Measurements from ENCODE around the gene ACD.

ACD gene

DNA sequence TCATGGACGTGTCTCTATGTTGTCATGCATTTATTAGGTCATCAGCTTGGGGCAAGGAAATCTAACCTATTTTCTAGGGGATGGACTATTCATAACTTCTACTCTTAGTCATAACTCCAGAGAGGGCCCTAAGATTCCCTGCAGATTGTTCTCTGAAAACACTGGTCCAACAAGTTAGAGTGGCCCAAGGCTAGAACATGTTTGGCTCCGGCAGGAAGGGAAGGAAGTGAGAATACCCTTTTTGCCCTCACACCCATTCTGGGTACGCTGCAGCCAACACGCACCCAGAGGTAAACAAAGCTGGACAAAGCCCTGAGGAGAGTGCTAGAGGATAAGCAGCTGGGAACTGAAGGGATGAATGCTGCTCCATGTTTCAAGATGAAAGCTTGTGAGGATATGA, 16.5 kb upstream of the ACD start:
- DNase-seq (ENCODE audit: low read depth, low spot score) = no peak
- no CpG with 5 or more reads among the region's 4 CpGs for WGBS (ENCODE audit: insufficient coverage, insufficient read length)
- Histone ChIP-seq H3K4me1 (ENCODE audit: control insufficient read depth, insufficient read depth, low read length) (no peaks in the 10 kb centered on the region), H3K9me3 (ENCODE audit: control insufficient read depth, insufficient read depth, low read length) (no peaks in the 10 kb centered on the region), H3K36me3 (ENCODE audit: control insufficient read depth, insufficient read depth, low read length) (no peaks in the 10 kb centered on the region), H3K27me3 (ENCODE audit: control insufficient read depth, insufficient read depth, low read length) (no peaks in the 10 kb centered on the region), H3K27ac (ENCODE audit: low read length) (no peak overlapping the region), H3K4me3 (ENCODE audit: low read length) (no peak overlapping the region)

DNA sequence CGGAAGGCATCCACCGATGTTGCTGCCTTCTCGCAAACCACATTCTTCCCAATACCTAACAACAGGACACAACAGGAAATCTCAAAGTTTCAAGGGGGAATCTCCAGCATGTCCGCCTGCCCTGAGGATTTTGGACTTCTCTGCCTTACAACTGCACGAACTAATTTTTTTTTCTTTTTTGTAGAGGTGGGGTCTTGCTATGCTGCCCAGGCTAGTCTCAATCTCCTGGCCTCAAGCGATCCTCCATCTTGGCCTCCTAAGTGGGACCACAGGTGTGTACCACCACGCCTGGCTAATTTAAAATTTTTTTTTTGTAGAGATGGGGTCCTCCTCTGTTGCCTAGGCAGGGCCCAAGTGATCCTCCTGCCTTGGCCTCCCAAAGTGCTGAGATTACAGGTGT, 15.9 kb upstream of the ACD start:
- H3K27me3 ChIP-seq (ENCODE audit: control insufficient read depth, insufficient read depth, low read length) = no peaks in the 10 kb centered on the region
- H3K36me3 ChIP-seq (ENCODE audit: control insufficient read depth, insufficient read depth, low read length) = no peaks in the 10 kb centered on the region
- no peak for DNase-seq (ENCODE audit: low read depth, low spot score)
- H3K4me3 ChIP-seq (ENCODE audit: low read length) = no peak overlapping the region
- WGBS (ENCODE audit: insufficient coverage, insufficient read length) = no CpG with 5 or more reads among the region's 7 CpGs
- H3K27ac ChIP-seq (ENCODE audit: low read length) = no peak overlapping the region
- H3K9me3 ChIP-seq (ENCODE audit: control insufficient read depth, insufficient read depth, low read length) = no peaks in the 10 kb centered on the region
- no peaks in the 10 kb centered on the region for H3K4me1 ChIP-seq (ENCODE audit: control insufficient read depth, insufficient read depth, low read length)

DNA sequence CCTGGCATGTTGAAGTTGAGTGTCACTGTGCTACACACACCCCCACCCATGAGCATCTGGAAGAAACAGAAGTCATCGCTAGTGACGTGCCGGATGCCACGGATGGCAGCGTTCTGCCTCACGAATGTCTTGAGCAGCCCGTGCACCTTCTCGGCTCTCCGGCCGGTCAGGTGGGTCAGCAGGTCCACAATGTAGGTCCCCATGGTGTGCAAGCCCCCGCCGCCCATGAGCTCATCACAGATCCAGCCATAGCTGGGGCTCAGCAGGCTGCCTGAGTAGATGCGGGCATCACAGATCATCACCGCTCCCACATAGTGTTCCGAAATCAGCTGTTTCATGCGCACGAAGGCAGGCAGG, 15.5 kb upstream of the ACD start:
- H3K27ac ChIP-seq (ENCODE audit: low read length) = no peak overlapping the region
- no CpG with 5 or more reads among the region's 17 CpGs for WGBS (ENCODE audit: insufficient coverage, insufficient read length)
- no peak for DNase-seq (ENCODE audit: low read depth, low spot score)

DNA sequence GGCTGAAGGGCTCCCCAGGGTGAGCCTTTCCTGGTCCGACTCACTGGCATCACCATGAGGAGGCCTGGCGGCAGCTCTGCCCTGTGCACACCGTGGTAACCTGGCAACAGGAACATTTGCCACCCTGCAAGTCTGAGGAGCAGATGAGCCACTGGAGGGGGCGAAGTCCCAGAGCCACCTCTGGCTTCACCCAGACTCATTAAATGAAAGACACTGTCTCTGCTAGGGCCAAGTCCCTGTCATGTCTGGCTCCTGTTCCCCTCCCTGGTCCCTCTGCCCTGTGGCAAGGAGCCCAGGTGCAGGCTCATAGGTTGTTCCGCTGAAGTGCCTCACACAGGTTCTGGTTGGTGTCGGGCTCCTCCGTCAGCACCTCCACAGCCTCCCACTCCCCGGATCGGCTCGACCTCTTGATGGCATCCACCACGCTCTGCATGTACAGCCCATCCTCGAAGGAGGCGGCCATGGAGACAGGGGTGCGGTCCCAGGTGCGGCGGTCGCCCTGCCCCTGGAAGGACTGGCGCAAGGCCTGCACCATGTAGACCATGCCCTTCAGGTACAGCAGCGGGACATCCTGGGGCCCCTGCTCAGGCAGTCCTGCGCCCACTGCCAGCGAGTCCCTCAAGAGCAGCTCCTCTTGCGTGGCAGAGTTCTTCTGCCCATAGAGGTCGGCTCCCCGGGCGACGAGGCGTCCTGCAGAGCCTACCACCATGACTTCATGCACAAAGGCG, 15.0 kb upstream of the ACD start:
- whole genome bisulfite sequencing (ENCODE audit: insufficient coverage, insufficient read length) = no CpG with 5 or more reads among the region's 28 CpGs
- no peaks in the 10 kb centered on the region for H3K9me3 ChIP-seq (ENCODE audit: control insufficient read depth, insufficient read depth, low read length)
- H3K4me3 ChIP-seq (ENCODE audit: low read length) = no peak overlapping the region
- DNase-seq (ENCODE audit: low read depth, low spot score) = no peak
- no peak overlapping the region for H3K27ac ChIP-seq (ENCODE audit: low read length)
- H3K27me3 ChIP-seq (ENCODE audit: control insufficient read depth, insufficient read depth, low read length) = no peaks in the 10 kb centered on the region
- H3K36me3 ChIP-seq (ENCODE audit: control insufficient read depth, insufficient read depth, low read length) = no peaks in the 10 kb centered on the region
- no peaks in the 10 kb centered on the region for H3K4me1 ChIP-seq (ENCODE audit: control insufficient read depth, insufficient read depth, low read length)

More for the DNA sequence above, 15.5 kb upstream of the ACD start:
- H3K9me3 ChIP-seq (ENCODE audit: control insufficient read depth, insufficient read depth, low read length) = no peaks in the 10 kb centered on the region
- H3K4me1 ChIP-seq (ENCODE audit: control insufficient read depth, insufficient read depth, low read length) = no peaks in the 10 kb centered on the region
- no peaks in the 10 kb centered on the region for H3K27me3 ChIP-seq (ENCODE audit: control insufficient read depth, insufficient read depth, low read length)
- H3K36me3 ChIP-seq (ENCODE audit: control insufficient read depth, insufficient read depth, low read length) = no peaks in the 10 kb centered on the region
- no peak overlapping the region for H3K4me3 ChIP-seq (ENCODE audit: low read length)

DNA sequence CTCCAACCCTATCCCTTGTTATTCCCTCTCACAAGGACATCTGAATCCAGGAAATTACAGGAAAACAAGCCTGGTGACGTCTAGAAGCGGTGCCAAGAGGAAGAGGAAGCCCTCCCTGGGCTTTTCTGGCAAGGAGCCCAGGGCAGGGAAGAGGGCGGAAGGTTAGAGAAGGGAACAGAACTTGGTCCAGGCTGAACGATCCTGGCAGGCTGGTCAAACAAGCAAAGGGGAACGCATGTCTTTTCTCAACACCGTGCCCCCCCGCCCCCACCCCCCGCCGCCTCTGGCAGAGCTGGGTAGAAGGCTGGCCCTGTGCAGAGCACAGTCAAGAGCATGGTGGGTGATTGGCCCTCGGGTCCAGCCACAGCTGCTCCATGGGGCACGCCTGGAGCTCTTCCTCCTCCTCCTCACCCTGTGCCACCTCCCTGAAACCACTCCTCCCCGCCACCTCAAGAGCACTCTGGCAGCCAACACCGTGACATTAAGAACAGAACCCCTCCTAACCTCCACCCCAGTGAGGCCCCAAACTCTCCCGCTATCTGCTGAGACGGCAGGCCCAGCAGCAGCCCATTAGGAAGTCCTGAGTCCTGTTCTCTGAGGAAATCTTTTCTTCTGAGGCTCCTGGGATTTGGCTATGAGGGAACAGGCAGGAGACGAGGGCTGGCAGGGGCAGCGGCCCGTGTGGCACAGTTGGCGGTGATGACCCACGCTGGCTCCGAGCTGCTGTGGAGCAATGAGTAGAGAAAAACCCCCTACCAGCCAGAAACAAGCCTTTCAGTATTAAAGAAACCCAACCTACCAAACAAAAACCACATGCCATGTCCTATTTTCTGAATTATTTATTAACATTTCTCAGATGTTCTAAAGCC, 13.9 kb upstream of the ACD start:
- no peaks in the 10 kb centered on the region for H3K36me3 ChIP-seq (ENCODE audit: control insufficient read depth, insufficient read depth, low read length)
- no peaks in the 10 kb centered on the region for H3K27me3 ChIP-seq (ENCODE audit: control insufficient read depth, insufficient read depth, low read length)
- H3K4me3 ChIP-seq (ENCODE audit: low read length) = no peak overlapping the region
- DNase-seq (ENCODE audit: low read depth, low spot score) = no peak
- H3K27ac ChIP-seq (ENCODE audit: low read length) = no peak overlapping the region
- no peaks in the 10 kb centered on the region for H3K4me1 ChIP-seq (ENCODE audit: control insufficient read depth, insufficient read depth, low read length)
- H3K9me3 ChIP-seq (ENCODE audit: control insufficient read depth, insufficient read depth, low read length) = no peaks in the 10 kb centered on the region
- no CpG with 5 or more reads among the region's 21 CpGs for WGBS (ENCODE audit: insufficient coverage, insufficient read length)

DNA sequence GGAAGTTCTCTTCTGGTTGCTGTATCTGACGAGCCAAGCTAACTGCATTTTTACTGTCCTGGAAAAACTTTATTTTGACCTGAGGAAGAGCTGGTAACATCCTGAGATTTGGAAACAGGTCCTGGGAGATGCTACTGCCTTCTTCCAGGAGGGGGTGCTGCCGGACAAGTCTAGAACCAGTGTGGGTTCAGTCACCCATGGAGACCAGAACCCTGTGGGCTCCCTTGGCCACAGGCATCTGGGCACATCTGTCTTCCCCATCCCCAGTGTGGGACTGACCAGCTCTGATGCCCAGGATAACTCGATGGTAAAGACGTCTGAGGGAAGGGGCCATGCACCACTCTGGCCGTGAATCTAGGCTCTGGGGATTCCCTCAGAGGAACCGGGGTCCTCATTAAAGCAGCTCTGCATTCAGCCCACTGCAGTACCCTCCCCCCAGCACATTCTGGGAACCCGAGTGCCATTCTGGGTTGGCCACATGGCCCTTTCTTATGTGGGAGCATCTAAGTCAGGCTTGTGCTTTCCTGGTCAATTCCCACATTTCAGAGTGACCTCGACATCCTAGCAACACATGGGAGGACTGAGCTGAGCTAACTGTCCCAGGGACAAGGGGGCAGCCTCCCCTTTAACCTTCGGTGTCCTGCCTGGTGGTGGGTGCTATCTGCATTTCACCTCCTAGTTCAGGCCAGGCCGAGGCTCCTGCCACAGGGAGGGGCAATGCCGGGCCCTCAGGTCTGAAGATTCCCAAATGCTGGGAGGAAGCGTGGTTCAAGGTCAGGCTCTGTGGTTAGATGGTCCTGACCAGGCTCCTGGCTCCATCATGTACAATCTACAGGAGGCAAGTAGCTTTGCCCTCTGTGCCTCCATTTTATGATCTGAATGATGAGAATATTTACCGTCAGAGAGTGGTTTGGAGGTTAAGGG, 12.9 kb upstream of the ACD start:
- Histone ChIP-seq H3K9me3 (ENCODE audit: control insufficient read depth, insufficient read depth, low read length) (no peaks in the 10 kb centered on the region), H3K36me3 (ENCODE audit: control insufficient read depth, insufficient read depth, low read length) (no peaks in the 10 kb centered on the region), H3K4me3 (ENCODE audit: low read length) (no peak overlapping the region), H3K27ac (ENCODE audit: low read length) (no peak overlapping the region), H3K27me3 (ENCODE audit: control insufficient read depth, insufficient read depth, low read length) (no peaks in the 10 kb centered on the region), H3K4me1 (ENCODE audit: control insufficient read depth, insufficient read depth, low read length) (no peaks in the 10 kb centered on the region)
- WGBS (ENCODE audit: insufficient coverage, insufficient read length) = no CpG with 5 or more reads among the region's 13 CpGs
- DNase-seq (ENCODE audit: low read depth, low spot score) = no peak

DNA sequence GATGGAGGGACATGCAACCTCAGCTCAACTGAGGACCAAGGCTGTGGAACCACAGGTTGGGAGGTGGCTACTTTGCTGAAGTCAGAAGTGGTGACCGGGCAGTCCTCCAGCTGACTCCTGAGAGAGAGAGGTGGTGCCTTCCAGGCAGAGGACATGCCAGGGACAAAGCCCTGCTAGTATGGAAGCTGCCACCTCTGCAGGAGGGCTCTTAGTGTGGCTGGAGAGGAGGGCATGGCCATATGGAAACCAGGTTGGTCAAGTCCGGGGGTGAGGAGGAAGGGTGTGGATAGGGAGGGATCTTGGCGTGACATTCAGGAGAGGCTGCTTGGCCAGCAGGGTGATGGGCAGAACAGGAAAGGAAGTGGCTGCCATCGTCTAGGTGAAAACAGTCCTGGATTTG, 12.2 kb upstream of the ACD start:
- no peak for DNase-seq (ENCODE audit: low read depth, low spot score)
- no CpG with 5 or more reads among the region's 4 CpGs for WGBS (ENCODE audit: insufficient coverage, insufficient read length)
- Histone ChIP-seq H3K4me1 (ENCODE audit: control insufficient read depth, insufficient read depth, low read length) (no peaks in the 10 kb centered on the region), H3K27ac (ENCODE audit: low read length) (no peak overlapping the region), H3K36me3 (ENCODE audit: control insufficient read depth, insufficient read depth, low read length) (no peaks in the 10 kb centered on the region), H3K27me3 (ENCODE audit: control insufficient read depth, insufficient read depth, low read length) (no peaks in the 10 kb centered on the region), H3K4me3 (ENCODE audit: low read length) (no peak overlapping the region), H3K9me3 (ENCODE audit: control insufficient read depth, insufficient read depth, low read length) (no peaks in the 10 kb centered on the region)

DNA sequence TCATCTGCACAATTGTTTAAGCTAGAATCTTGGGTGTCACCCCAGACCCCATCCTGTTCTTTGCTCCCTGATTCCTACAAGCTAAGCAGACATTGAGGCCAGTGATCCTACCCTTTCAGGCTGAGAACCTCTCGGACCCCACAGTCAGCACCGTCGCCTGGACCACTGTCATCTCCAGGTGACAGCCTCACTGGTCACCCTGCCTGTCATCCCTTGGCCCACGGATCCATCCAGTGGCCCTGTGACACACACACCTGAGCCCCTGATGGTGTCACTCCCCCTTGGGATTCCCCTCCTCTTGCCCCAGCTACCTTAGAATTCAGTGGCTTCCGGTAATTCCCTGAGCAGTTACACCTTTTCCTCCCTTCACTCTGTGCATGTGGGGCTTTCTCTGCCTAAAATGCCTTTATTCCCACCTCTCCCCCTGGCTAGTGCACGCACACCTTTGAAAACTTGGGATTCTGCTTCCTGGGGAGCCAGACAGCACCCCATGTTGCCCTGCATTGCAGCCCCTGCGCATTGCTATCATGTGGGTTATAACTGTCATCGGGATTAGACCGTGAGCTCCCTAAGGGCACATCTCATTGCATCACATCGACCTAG, 9.5 kb upstream of the ACD start:
- Histone ChIP-seq H3K36me3 (ENCODE audit: control insufficient read depth, insufficient read depth, low read length) (no peaks in the 10 kb centered on the region), H3K4me1 (ENCODE audit: control insufficient read depth, insufficient read depth, low read length) (peaks cover 4% of the 10 kb centered on the region; the same call in 1 of the 2 replicates), H3K4me3 (ENCODE audit: low read length) (no peak overlapping the region), H3K9me3 (ENCODE audit: control insufficient read depth, insufficient read depth, low read length) (no peaks in the 10 kb centered on the region), H3K27me3 (ENCODE audit: control insufficient read depth, insufficient read depth, low read length) (no peaks in the 10 kb centered on the region), H3K27ac (ENCODE audit: low read length) (no peak overlapping the region)
- DNase-seq (ENCODE audit: low read depth, low spot score) = no peak
- no CpG with 5 or more reads among the region's 10 CpGs for WGBS (ENCODE audit: insufficient coverage, insufficient read length)

DNA sequence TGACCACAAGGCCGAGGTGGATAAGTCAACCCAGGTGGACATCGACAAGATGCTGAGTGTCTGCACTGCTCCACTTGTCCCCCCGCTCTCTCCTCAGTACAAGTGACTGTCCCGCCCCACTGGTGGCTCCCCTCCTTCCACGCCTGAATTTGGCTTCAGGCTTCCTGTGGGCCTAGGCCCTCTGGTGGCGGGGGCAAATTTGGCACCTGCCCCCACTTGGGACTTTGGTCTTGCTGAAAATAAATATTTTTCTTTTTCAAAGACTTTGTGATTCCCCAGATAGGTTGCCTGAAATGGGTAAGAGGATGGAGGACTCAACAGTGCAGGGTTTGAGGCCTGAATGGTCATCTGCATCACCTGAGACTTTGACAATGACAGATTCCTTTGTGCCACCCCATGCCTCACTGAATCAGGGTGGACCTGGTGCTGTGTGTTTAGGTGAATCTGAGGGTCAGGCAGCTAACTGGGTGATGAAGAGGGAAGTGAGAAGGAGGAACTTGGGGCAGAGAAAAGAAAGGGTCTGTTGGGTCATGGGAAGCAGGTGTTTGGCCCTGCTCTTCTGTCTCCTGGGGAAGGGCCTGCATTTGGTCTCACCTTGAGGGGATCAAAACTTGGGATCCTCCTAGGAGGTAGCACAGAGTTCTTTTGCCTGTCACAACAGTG, 8.6 kb upstream of the ACD start:
- DNase-seq (ENCODE audit: low read depth, low spot score) = no peak
- H3K4me3 ChIP-seq (ENCODE audit: low read length) = no peak overlapping the region
- WGBS (ENCODE audit: insufficient coverage, insufficient read length) = no CpG with 5 or more reads among the region's 6 CpGs
- H3K9me3 ChIP-seq (ENCODE audit: control insufficient read depth, insufficient read depth, low read length) = no peaks in the 10 kb centered on the region
- no peaks in the 10 kb centered on the region for H3K27me3 ChIP-seq (ENCODE audit: control insufficient read depth, insufficient read depth, low read length)
- H3K27ac ChIP-seq (ENCODE audit: low read length) = no peak overlapping the region
- no peaks in the 10 kb centered on the region for H3K36me3 ChIP-seq (ENCODE audit: control insufficient read depth, insufficient read depth, low read length)
- peaks cover 4% of the 10 kb centered on the region; the same call in 1 of the 2 replicates for H3K4me1 ChIP-seq (ENCODE audit: control insufficient read depth, insufficient read depth, low read length)
